DMS53 treated with DMSO at 0.1 percent for 48 hours (cell line): Measurements from ENCODE around the gene OSM.

Experiments used
- DNase-seq: peaks from one replicate; lab custom pipeline; 2025; ENCODE audit not compliant: unreplicated experiment; lab: John Stamatoyannopoulos, UW

Gene OSM

GRCh38 chr22:30285846-30286200 is 19.2 kb upstream of the OSM start:
- DNase-seq: no peak

GRCh38 chr22:30285176-30285845 is 18.7 kb upstream of the OSM start:
- no peak for DNase-seq

DNA sequence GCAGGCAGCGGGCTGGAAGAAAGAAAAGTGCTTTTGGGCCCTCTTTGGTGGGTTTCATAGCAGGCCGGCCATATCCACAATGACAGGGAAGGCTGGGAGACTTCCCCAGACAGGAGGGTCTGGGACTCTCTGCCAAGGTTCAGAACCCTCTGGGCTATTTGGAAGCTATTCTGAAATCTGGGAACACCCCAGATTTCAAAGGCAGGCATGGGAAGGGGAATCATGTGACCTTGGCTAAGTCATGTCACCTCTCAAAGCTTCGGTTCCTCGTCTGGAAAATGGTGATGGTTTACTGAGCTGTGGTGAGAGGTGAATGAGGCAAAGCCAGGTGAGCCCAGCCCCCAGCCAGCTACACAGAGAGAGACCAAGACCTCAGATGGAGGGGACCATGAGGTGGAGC is 18.0 kb upstream of the OSM start:
- no peak for DNase-seq

DNA sequence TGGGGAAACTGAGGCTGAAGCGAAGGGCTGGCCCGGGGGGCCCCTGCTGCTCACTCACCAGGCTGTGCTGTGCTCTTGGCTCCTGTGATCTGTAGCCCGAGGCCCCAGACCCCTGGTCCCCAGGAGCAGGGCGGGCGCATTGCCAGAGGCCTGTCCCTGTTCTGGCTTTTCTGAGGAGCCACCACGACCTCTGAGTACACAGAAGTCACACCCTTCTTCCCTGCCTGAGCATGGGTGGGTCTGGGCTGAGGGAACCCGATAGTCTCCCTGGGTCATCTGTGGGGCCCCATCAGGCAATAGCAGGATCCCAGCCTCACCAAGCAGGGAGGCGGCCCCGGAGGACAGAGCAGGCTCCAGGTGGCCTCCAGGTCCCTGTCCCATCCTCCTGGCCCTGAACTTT is 17.5 kb upstream of the OSM start:
- no peak for DNase-seq

DNA sequence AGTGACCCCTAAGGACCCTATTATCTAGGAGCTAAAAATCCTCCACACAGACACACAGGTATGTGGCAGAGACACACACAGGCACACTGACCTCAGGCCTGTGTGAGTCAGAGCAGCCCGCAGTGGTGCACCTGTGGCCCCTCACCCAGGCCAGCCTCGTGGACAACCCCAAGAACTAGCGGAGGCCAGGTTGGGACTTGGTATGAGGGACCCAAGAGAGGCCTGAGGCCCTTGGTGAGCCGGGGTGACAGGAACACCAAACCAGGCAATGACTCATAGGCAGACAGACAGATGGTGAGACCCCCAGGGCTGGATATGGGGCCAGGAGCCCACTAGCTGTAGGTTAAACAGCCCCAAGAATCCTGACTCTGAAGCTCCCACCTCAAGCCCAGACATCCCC is 16.7 kb upstream of the OSM start:
- DNase-seq: no peak

- DNase-seq: no peak
Observed at GRCh38 chr22:30282616-30283046, 16.0 kb upstream of the OSM start.

- no peak for DNase-seq
Observed at GRCh38 chr22:30280505-30280904, 13.9 kb upstream of the OSM start.

- no peak for DNase-seq
Observed at GRCh38 chr22:30279932-30280331, 13.3 kb upstream of the OSM start.

- no peak for DNase-seq
Observed at GRCh38 chr22:30279046-30279788, 12.6 kb upstream of the OSM start.

DNA sequence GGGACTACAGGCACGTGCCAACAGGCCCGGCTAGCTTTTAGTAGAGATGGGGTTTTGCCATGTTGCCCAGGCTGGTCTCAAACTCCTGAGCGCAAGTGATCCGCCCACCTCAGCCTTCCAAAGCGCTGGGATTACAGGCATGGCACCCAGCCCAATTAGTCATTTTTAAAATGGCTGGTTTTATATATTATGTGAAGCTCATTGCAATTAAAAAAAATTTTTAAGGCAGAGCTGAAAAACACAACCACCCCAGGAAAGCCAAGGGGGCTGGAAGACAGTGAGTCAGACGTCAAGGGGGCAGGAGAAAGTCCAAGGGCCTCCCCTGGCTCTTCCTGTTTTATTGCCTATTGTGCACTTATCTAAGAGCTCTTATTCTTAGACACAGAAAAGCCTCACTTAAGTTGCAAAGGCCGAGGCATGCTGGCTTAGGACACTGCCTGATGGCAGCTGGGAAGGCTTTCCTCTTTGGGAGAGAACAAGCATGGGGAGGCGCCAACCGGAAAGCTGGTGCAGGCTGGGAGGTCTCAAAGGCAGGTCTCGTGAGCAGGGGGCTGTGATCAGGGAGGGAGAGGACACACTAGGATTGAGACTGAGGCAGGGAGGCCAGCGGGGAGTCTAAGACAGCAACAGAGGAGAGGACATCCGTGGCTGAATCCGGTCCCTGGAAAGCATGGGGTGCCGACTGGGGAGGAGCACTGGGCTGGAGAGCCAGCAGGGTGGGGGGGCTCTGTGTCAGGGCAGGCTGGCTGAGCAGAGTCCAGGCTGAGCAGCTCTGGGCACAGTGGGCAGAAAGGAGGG is 11.1 kb upstream of the OSM start:
- no peak for DNase-seq

DNA sequence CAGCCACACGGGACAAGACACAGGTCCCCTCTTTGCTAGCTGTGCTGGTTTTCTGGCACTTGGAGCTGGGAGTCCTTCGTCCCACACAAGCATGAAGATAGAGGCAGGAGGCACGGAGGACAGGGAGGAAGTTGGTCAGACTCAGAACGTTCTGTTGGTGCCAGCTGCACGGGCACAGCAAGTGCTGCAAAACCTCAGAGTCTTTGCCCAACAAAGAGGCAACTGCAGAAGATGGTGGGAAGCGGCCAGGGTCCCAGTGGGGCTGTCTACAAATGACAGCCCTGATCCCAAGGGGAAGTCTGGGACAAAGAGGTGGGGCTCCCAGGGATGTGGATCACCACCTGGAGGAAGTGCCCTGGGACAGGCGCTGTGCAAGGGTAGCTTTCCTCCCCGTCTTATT is 9.4 kb upstream of the OSM start:
- no peak for DNase-seq

GRCh38 chr22:30275625-30276024 is 9.0 kb upstream of the OSM start:
- no peak for DNase-seq

GRCh38 chr22:30274437-30274812 is 7.8 kb upstream of the OSM start:
- DNase-seq: no peak

- DNase-seq: no peak
Observed at GRCh38 chr22:30273711-30274436, 7.2 kb upstream of the OSM start.

GRCh38 chr22:30272781-30273601 is 6.3 kb upstream of the OSM start:
- no peak for DNase-seq

- DNase-seq: no peak
Observed at GRCh38 chr22:30270832-30271231, 4.2 kb upstream of the OSM start.

GRCh38 chr22:30268331-30268730 is 1.7 kb upstream of the OSM start:
- no peak for DNase-seq

GRCh38 chr22:30267382-30268302 is 991 bp upstream of the OSM start:
- no peak for DNase-seq

- DNase-seq: no peak
Observed at GRCh38 chr22:30265823-30266444, 717 bp downstream of the OSM start.
